DND-41 (cell line): ENCODE results near the gene CYP11A1.

ENCODE experiments used
- ATAC-seq: fragments of 200-7000 bp; cut with Tn5 transposase; 3 replicates; pipeline ENCODE4 v1.9.1; 2021; ENCODE audit warnings: low read depth; ENCODE audit not compliant: insufficient read depth
- DNase-seq: peaks from one replicate; pipeline ENCODE4 v3.0.0-alpha.2; 2020
- H2AFZ ChIP-seq: 2 replicates; pipeline ENCODE4 v1.6.0; 2012; ENCODE audit warnings: low read depth, low read length
- H3K27ac ChIP-seq: 2 replicates; pipeline ENCODE4 v1.5.1; 2012; ENCODE audit warnings: low read length, inconsistent platforms
- H3K27me3 ChIP-seq: fragments of 200-600 bp; sonication (generic); 2 replicates; pipeline ENCODE4 v1.6.0; 2012; ENCODE audit warnings: low read length, mild to moderate bottlenecking, inconsistent platforms; ENCODE audit not compliant: insufficient read depth, poor library complexity
- H3K36me3 ChIP-seq: 2 replicates; pipeline ENCODE4 v1.5.1; 2012; ENCODE audit warnings: low read length, inconsistent platforms; ENCODE audit not compliant: insufficient read depth
- H3K4me1 ChIP-seq: 2 replicates; pipeline ENCODE4 v1.5.1; 2012; ENCODE audit warnings: mild to moderate bottlenecking, low read length; ENCODE audit not compliant: insufficient read depth
- H3K4me2 ChIP-seq: 2 replicates; pipeline ENCODE4 v1.6.0; 2012; ENCODE audit warnings: mild to moderate bottlenecking, moderate library complexity, low read length, inconsistent platforms; ENCODE audit not compliant: insufficient read depth
- H3K4me3 ChIP-seq, 2 experiments: fragments of 200-600 bp in 1 of 2; shearing (Covaris generic) in 1 of 2; 2 replicates each; pipeline ENCODE4 v1.5.1; 2012 to 2016; ENCODE audit warnings: inconsistent platforms in 2 of 2, low read length in 2 of 2, mild to moderate bottlenecking in 2 of 2, low read depth in 1 of 2, moderate library complexity in 1 of 2
- H3K79me2 ChIP-seq: 2 replicates; pipeline ENCODE4 v1.6.0; 2012; ENCODE audit warnings: low read length, inconsistent platforms; ENCODE audit not compliant: insufficient read depth
- H3K9ac ChIP-seq: 2 replicates; pipeline ENCODE4 v1.6.0; 2012; ENCODE audit warnings: low read depth, mild to moderate bottlenecking, inconsistent platforms, low read length, moderate library complexity
- H3K9me3 ChIP-seq: 2 replicates; pipeline ENCODE4 v1.5.1; 2012; ENCODE audit warnings: low read length, moderate library complexity, mild to moderate bottlenecking, inconsistent platforms; ENCODE audit not compliant: insufficient read depth, severe bottlenecking
- H4K20me1 ChIP-seq: 2 replicates; pipeline ENCODE4 v1.6.0; 2012; ENCODE audit warnings: low read length; ENCODE audit not compliant: insufficient read depth
- CTCF ChIP-seq: IDR thresholded peaks from 2 replicates; pipeline ENCODE4 v1.5.1; 2012; ENCODE audit warnings: borderline replicate concordance, low read length, moderate library complexity, mild to moderate bottlenecking; ENCODE audit not compliant: poor library complexity, severe bottlenecking; ENCODE audit errors: extremely low read depth
- EZH2 ChIP-seq: IDR thresholded peaks from 3 replicates; pipeline ENCODE4 v1.6.1; 2012; ENCODE audit warnings: borderline replicate concordance, low read depth, mild to moderate bottlenecking, moderate library complexity, low read length, inconsistent platforms; ENCODE audit not compliant: severe bottlenecking

The CYP11A1 gene

GRCh38 chr15:74305687-74306086 is 61.8 kb downstream of the CYP11A1 start:
- Histone ChIP-seq H3K27ac (no peak overlapping the region), H3K4me2 (no peak overlapping the region), H4K20me1 (peaks cover 5% of the 10 kb centered on the region; the same call in 1 of the 2 replicates), H3K27me3 (no peaks in the 10 kb centered on the region), H3K4me1 (no peaks in the 10 kb centered on the region), H3K4me3 (no peak overlapping the region), H3K36me3 (no peaks in the 10 kb centered on the region), H2AFZ (no peak overlapping the region), H3K9ac (no peak overlapping the region), H3K79me2 (no peaks in the 10 kb centered on the region), H3K9me3 (no peaks in the 10 kb centered on the region)
- no peak for TF ChIP-seq CTCF
- DNase-seq (no peak), ATAC-seq (no peak)

- Histone ChIP-seq H3K36me3 (no peaks in the 10 kb centered on the region), H3K4me3 (no peak overlapping the region), H3K27me3 (no peaks in the 10 kb centered on the region), H3K9me3 (no peaks in the 10 kb centered on the region), H3K27ac (no peak overlapping the region), H3K4me2 (no peak overlapping the region), H4K20me1 (peaks cover 5% of the 10 kb centered on the region; the same call in 1 of the 2 replicates), H3K4me1 (no peaks in the 10 kb centered on the region), H3K9ac (no peak overlapping the region), H2AFZ (no peak overlapping the region), H3K79me2 (no peaks in the 10 kb centered on the region)
- DNase-seq (no peak), ATAC-seq (no peak)
- no peak for TF ChIP-seq EZH2
These were observed 63.0 kb downstream of the CYP11A1 start for GRCh38 chr15:74304431-74304830.

DNA sequence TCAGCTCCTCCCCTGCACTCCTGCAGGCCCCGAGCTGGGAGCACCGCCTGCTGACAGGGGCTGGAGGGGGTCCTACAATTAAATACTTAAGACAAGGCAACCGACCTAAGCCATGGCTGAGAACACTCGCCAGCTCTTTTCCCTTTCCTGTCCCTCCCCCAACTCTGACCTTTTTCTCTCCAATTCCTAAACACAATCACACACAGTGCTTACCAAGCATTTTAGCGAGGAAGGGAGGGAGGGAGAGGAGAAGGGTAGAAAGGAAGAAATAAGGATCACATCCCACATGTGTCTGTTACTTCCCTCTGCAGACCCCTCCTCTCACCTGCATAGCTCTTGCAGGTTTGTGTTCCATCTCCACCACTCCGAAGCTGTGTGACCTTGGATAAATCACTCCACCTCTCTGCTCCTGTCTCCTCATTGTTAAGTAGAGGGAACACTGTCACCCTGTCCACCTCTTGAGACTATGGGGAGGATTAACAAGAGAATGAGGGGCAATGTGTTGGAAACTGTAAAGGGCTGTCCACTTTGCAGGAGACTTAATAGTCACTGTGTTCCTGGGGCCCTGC is 63.6 kb downstream of the CYP11A1 start:
- TF ChIP-seq EZH2 = no peak
- TF ChIP-seq CTCF = no peak
- DNase-seq (no peak), ATAC-seq (no peak)
- no peaks in the 10 kb centered on the region for H3K27me3 ChIP-seq
- no peaks in the 10 kb centered on the region for H3K79me2 ChIP-seq
- no peaks in the 10 kb centered on the region for H3K4me1 ChIP-seq
- no peak overlapping the region for H2AFZ ChIP-seq
- no peak overlapping the region for H3K4me2 ChIP-seq
- H3K4me3 ChIP-seq = no peak overlapping the region
- H3K36me3 ChIP-seq = no peaks in the 10 kb centered on the region
- H3K9ac ChIP-seq = no peak overlapping the region
- H4K20me1 ChIP-seq = peaks cover 5% of the 10 kb centered on the region; the same call in 1 of the 2 replicates
- no peak overlapping the region for H3K27ac ChIP-seq
- no peaks in the 10 kb centered on the region for H3K9me3 ChIP-seq

GRCh38 chr15:74302821-74303359 is 64.6 kb downstream of the CYP11A1 start:
- H2AFZ ChIP-seq = no peak overlapping the region
- H3K27ac ChIP-seq = no peak overlapping the region
- no peak overlapping the region for H3K4me3 ChIP-seq
- H3K36me3 ChIP-seq = no peaks in the 10 kb centered on the region
- DNase-seq = peak; percentile 39
- peaks cover 5% of the 10 kb centered on the region; the same call in 1 of the 2 replicates for H4K20me1 ChIP-seq
- ATAC-seq = peak; percentile 42; the same call in 1 of the 3 replicates
- H3K27me3 ChIP-seq = no peaks in the 10 kb centered on the region
- TF ChIP-seq EZH2 = no peak
- peak; percentile 62 for TF ChIP-seq CTCF
- H3K4me1 ChIP-seq = no peaks in the 10 kb centered on the region
- H3K9ac ChIP-seq = no peak overlapping the region
- H3K79me2 ChIP-seq = no peaks in the 10 kb centered on the region
- H3K9me3 ChIP-seq = no peaks in the 10 kb centered on the region
- H3K4me2 ChIP-seq = no peak overlapping the region
